Endothelial cell of umbilical vein (primary cell): ENCODE measurements around the gene RANGAP1. TPM values are rescaled to one million over a fixed set of nuclear protein-coding genes. Genes with fewer than 3 reads are reported as not detected.
"Not testable (repeated sequence)": the region's sequence is repeated elsewhere in the genome, so short reads cannot be mapped to it uniquely, and the experiment has no call there.

Experiments
- BruUV-seq: library from RNA; stranded (reverse); fragments of 400-500 nt; replicated peaks from 2 replicates; lab custom pipeline; 2021; lab: Mats Ljungman, UMichigan
- CTCF ChIA-PET: fragments of 300-600, 350-600 bp; sonication (Branson Sonifier 250); formaldehyde crosslinking; loops from one replicate; lab custom pipeline; 2021; ENCODE audit warnings: antibody characterized with exemption, inconsistent platforms; lab: Charles Lee
- POLR2A ChIA-PET: fragments of 300-600, 350-600 bp; sonication (Branson Sonifier 250); formaldehyde crosslinking; loops from one replicate; lab custom pipeline; 2021; ENCODE audit warnings: antibody characterized with exemption, inconsistent platforms; lab: Charles Lee
- DNase-seq: peaks from one replicate; pipeline ENCODE4 v3.0.0-alpha.2; 2011; ENCODE audit warnings: low read depth, low spot score
- FAIRE-seq: peaks from 2 replicates; lab custom pipeline; 2011; peaks lifted over from hg19 to GRCh38; lab: Jason Lieb, UNC
- H2AFZ ChIP-seq: 2 replicates; pipeline ENCODE4 v1.6.0; 2012; ENCODE audit warnings: low read depth, low read length, control low read depth, inconsistent platforms
- H3K27ac ChIP-seq: 2 replicates; pipeline ENCODE4 v1.5.1; 2011; ENCODE audit warnings: low read depth, mild to moderate bottlenecking, control low read depth, low read length, moderate library complexity; ENCODE audit not compliant: insufficient read depth
- H3K27me3 ChIP-seq, 2 experiments: 2 replicates each; pipeline versions ENCODE4 v1.6.0 to v1.6.1; 2011; ENCODE audit warnings: low read length in 2 of 2, mixed read lengths in 1 of 2; ENCODE audit not compliant: control insufficient read depth in 2 of 2, insufficient read depth in 2 of 2
- H3K36me3 ChIP-seq, 2 experiments: 2 replicates in 1 of 2; 3 replicates in 1 of 2; pipeline ENCODE4 v1.5.1; 2011; ENCODE audit warnings: low read length in 2 of 2, mild to moderate bottlenecking in 1 of 2, moderate library complexity in 1 of 2; ENCODE audit not compliant: control insufficient read depth in 2 of 2, insufficient read depth in 2 of 2; ENCODE audit errors: extremely low read depth in 1 of 2
- H3K4me1 ChIP-seq: 3 replicates; pipeline ENCODE4 v1.5.1; 2011; ENCODE audit warnings: mild to moderate bottlenecking, low read length; ENCODE audit not compliant: control insufficient read depth, insufficient read depth; ENCODE audit errors: extremely low read depth
- H3K4me2 ChIP-seq: 2 replicates; pipeline ENCODE4 v1.6.1; 2011; ENCODE audit warnings: low read length, control low read depth, mixed read lengths; ENCODE audit not compliant: insufficient read depth
- H3K4me3 ChIP-seq, 3 experiments: fragments of 200-600 bp in 1 of 3; sonication (generic), shearing (Covaris generic) in 1 of 3; replicated peaks in 1 of 3; 2 replicates each; pipeline ENCODE4 v1.5.1; 2011 to 2016; ENCODE audit warnings: control low read depth in 3 of 3, low read length in 3 of 3, mild to moderate bottlenecking in 2 of 3, inconsistent platforms in 1 of 3, low read depth in 1 of 3, moderate library complexity in 1 of 3; ENCODE audit not compliant: insufficient read depth in 1 of 3
- H3K79me2 ChIP-seq: 2 replicates; pipeline ENCODE4 v1.6.0; 2012; ENCODE audit warnings: low read length, inconsistent platforms; ENCODE audit not compliant: control insufficient read depth, insufficient read depth
- H3K9ac ChIP-seq: replicated peaks from 2 replicates; pipeline ENCODE3; 2011; ENCODE audit warnings: low read length, control low read depth; ENCODE audit not compliant: insufficient read depth; ENCODE audit errors: extremely low read depth
- H3K9me1 ChIP-seq: replicated peaks from 3 replicates; pipeline ENCODE4 v1.6.0; 2011; ENCODE audit warnings: mild to moderate bottlenecking, low read length; ENCODE audit not compliant: control insufficient read depth, insufficient read depth; ENCODE audit errors: extremely low read depth
- H3K9me3 ChIP-seq: replicated peaks from 2 replicates; pipeline ENCODE4 v1.5.1; 2012; ENCODE audit warnings: low read length, inconsistent platforms; ENCODE audit not compliant: control insufficient read depth, insufficient read depth
- H4K20me1 ChIP-seq: replicated peaks from 2 replicates; pipeline ENCODE3; 2011; ENCODE audit warnings: mild to moderate bottlenecking, low read length; ENCODE audit not compliant: control insufficient read depth, insufficient read depth; ENCODE audit errors: extremely low read depth
- CTCF ChIP-seq, 2 donors: IDR thresholded peaks; 1 replicate in 1 of 2; 2 replicates in 1 of 2; pipeline ENCODE4 v1.5.1; 2011; ENCODE audit warnings: low read length in 2 of 2, mild to moderate bottlenecking in 2 of 2, moderate library complexity in 2 of 2, control low read depth in 1 of 2, inconsistent platforms in 1 of 2, low read depth in 1 of 2; ENCODE audit not compliant: insufficient read depth in 1 of 2; ENCODE audit errors: extremely low read depth in 1 of 2
- EZH2 ChIP-seq: IDR thresholded peaks from 2 replicates; pipeline ENCODE4 v1.6.1; 2012; ENCODE audit warnings: borderline replicate concordance, low read depth, mild to moderate bottlenecking, moderate library complexity, low read length, inconsistent platforms; ENCODE audit not compliant: severe bottlenecking
- FOS ChIP-seq: IDR thresholded peaks from 2 replicates; pipeline ENCODE4 v1.6.1; 2011; ENCODE audit warnings: mild to moderate bottlenecking, low read length, moderate library complexity, borderline replicate concordance; ENCODE audit not compliant: insufficient read depth
- GATA2 ChIP-seq: IDR thresholded peaks from 2 replicates; pipeline ENCODE4 v1.7.0; 2011; ENCODE audit warnings: low read depth, mild to moderate bottlenecking, moderate library complexity, mixed read lengths, low read length; ENCODE audit not compliant: insufficient read length, insufficient read depth
- JUN ChIP-seq: IDR thresholded peaks from 2 replicates; pipeline ENCODE4 v1.6.1; 2011; ENCODE audit warnings: borderline replicate concordance, low read depth; ENCODE audit not compliant: insufficient read length, insufficient read depth
- MAX ChIP-seq: IDR thresholded peaks from 2 replicates; pipeline ENCODE4 v1.6.1; 2011; ENCODE audit not compliant: insufficient read depth, insufficient read length
- MYC ChIP-seq: IDR thresholded peaks from one replicate; pipeline ENCODE4 v1.6.1; 2011; ENCODE audit warnings: mild to moderate bottlenecking, low read depth, low read length
- POLR2A ChIP-seq: IDR thresholded peaks from 2 replicates; pipeline ENCODE4 v1.6.1; 2012; ENCODE audit warnings: low read depth, mild to moderate bottlenecking, control low read depth, low read length
- POLR2AphosphoS5 ChIP-seq: IDR thresholded peaks from 2 replicates; pipeline ENCODE4 v1.6.1; 2012; ENCODE audit warnings: low read depth, mild to moderate bottlenecking, control low read depth, low read length, moderate library complexity; ENCODE audit not compliant: insufficient read depth
- dilution Hi-C: fragments of 300-500 bp; cut with MboI; formaldehyde crosslinking; loops from one replicate; pipeline ENCODE4 v1.15.0; 2019; ENCODE audit warnings: low sequenced_read_pairs; ENCODE audit not compliant: extremely low pct_ligation_motif_present
- intact Hi-C: fragments of 100-400 bp; cut with micrococcal nuclease; formaldehyde crosslinking; loops from one replicate; pipeline ENCODE4 v1.10.0; 2022
- polyA plus RNA-seq, 4 experiments: library from polyadenylated mRNA; depleted of rRNA in 3 of 4; stranded (reverse) in 3 of 4; unstranded in 1 of 4; fragments of >200 nt; gene quantifications; 2 replicates each; pipeline versions ENCODE4 v1.2.1 to v1.2.3, GENCODE V29; 2011 to 2012; ENCODE audit warnings: missing spikeins in 1 of 4
- total RNA-seq: library from RNA; stranded (reverse); gene quantifications from 2 replicates; pipeline ENCODE4 v1.2.3, GENCODE V29; 2021

RANGAP1 gene
- total and polyA plus RNA-seq, 2 donors (not counting 3 experiments of a cell fraction or from before 2014, with no cell fraction given) = 169 to 182 TPM

GRCh38 chr22:41259756-41260155 lies 26.2 kb downstream of the RANGAP1 start:
- H3K27me3 ChIP-seq, H2AFZ ChIP-seq, H4K20me1 ChIP-seq, dilution Hi-C loops, H3K9ac ChIP-seq, H3K9me3 ChIP-seq, intact Hi-C loops, BruUV-seq, DNase-seq, CTCF ChIA-PET, H3K9me1 ChIP-seq, H3K4me2 ChIP-seq, FAIRE-seq, H3K27ac ChIP-seq, H3K4me3 ChIP-seq: not testable (repeated sequence)
- Histone ChIP-seq H3K79me2 (peaks cover 13% of the 10 kb centered on the region), H3K36me3 (peaks cover 29 to 60% of the 10 kb centered on the region in 2 experiments), H3K4me1 (peaks cover 14% of the 10 kb centered on the region)
- POLR2A ChIA-PET = interaction anchor here (0.7 kb wide), 1 partner anchor 21 kb away, joined by 3 read pairs; no protein-coding TSS in a partner anchor

GRCh38 chr22:41257696-41258095 lies 28.3 kb downstream of the RANGAP1 start:
- BruUV-seq = no TSS peak
- CTCF ChIA-PET = interaction anchor here (1.2 to 2.4 kb wide), 5 partner anchors 12 to 335 kb away, joined by 3 to 9 read pairs (median 8); partner anchors contain the start of gene ZC3H7B
- no peak for FAIRE-seq

More at GRCh38 chr22:41257696-41258095, 28.3 kb downstream of the RANGAP1 start:
- no peaks in the 10 kb centered on the region for H3K27me3 ChIP-seq
- no peaks in the 10 kb centered on the region for H3K9me3 ChIP-seq
- H3K36me3 ChIP-seq = peaks cover 31 to 58% of the 10 kb centered on the region in 2 experiments
- H3K4me1 ChIP-seq = peaks cover 14% of the 10 kb centered on the region
- H3K9ac ChIP-seq = no peak overlapping the region
- intact Hi-C loops (no loop called here), dilution Hi-C loops (no loop called here)
- TF ChIP-seq MYC (no peak), GATA2 (no peak), POLR2AphosphoS5 (no peak), CTCF (IDR thresholded peaks at IDR 0.05; ENCODE audit: extremely low read depth in 1 of 2, insufficient read depth in 1 of 2, low read depth in 1 of 2, low read length in 2 of 2) (no peak), MAX (no peak), JUN (no peak), FOS (no peak), EZH2 (no peak), POLR2A (no peak)
- no peak overlapping the region for H2AFZ ChIP-seq
- POLR2A ChIA-PET = no interaction called here
- no peaks in the 10 kb centered on the region for H3K9me1 ChIP-seq
- no peak overlapping the region for H3K27ac ChIP-seq
- no peak for DNase-seq
- no peak overlapping the region for H3K4me3 ChIP-seq
- H4K20me1 ChIP-seq = no peaks in the 10 kb centered on the region
- peaks cover 11% of the 10 kb centered on the region for H3K79me2 ChIP-seq
- no peak overlapping the region for H3K4me2 ChIP-seq
